Hematopoietic multipotent progenitor cell treated with erythropoietin and hydrocortisone succinate and interleukin-3 and kit ligand, for 17 days (in vitro differentiated cells): ENCODE results near the gene NRIP2.

ENCODE experiments used
- DNase-seq: peaks from one replicate; pipeline ENCODE4 v3.0.0-alpha.2; 2015; ENCODE audit warnings: low spot score

NRIP2 gene

DNA sequence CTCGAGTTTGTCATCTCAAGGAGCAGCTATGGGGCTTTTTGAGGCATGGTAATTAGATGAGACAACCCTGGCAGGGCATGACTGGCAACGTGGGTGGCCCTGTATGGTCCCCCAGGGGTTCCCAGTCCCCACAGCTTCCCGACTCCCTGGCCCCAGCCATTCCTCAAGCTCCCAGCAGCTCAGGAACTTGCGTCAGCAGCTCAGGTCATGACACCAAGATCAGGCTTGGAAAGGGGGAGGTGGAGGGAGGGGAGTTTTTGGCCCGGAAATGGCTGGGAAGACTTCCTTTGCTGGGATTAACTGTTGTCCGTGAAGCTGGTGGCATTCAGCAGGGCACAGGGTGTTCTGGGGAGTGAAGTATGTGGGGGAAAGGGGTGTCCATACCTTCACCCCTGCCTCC, 10.4 kb upstream of the NRIP2 start:
- no peak for DNase-seq

DNA sequence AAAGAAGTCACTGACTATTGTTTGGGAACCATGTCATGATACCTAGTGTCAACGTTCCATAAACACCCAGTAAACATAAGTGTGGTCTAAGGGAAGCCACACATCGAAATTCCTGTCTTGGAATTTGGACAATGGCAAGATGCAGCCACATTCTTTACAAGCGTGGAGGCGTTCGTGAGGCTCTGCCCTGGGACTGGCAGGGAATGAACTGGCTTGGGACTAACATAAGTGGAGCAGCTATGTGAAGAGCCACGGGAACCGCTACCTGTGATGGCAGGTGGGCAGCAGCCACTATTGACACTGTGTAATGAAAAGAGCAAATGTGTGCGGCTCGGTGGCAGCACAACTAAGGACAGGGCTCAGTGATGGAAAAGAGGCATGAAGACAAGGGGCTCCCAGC, 10.0 kb upstream of the NRIP2 start:
- no peak for DNase-seq

DNA sequence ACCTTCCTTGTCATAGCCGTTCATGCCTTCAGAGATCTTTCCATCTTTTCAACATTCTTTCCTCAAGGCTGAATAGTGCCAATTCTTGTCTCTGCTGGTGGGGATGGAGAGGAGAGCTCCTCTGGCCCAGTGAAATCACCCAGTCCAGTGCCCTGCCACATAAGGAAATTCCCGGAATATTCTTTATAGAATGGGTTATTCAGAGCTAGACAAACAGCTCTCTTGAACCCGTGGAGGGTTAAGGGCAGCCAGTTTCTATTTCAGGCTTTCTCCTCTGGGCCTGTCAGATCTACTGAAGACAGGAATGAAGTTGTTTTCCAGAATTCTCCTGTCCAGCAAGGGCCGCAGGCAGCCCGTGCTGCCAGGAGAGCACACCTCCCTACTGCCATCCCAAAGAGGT, 8.1 kb upstream of the NRIP2 start:
- no peak for DNase-seq

DNA sequence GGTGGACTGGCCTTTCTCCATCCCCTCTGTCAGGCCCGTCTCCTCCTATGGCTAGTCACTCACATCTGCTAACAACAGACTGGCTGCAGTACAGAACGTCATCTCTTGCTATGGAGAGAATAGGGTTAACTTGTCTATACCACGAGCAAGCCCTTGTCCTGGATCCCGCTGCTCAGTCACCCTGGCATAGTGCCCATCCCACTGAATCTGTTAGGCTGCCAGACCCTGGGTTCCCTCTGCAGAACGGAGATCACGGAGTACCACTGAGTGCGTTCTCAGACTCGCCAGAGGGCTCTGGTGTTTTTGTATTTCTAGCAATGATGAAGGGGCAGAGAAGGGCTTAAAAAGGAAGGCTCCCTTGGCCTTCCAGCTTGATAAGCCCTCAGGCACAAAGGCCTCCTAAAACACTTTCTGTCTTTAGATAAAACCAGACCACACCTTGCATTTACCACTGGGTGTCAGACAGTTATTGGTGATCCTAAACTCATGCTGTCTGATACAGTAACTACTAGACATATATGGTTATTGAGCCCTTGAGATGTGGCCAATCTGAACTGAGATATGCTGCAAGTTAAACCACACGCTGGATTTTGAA, 6.3 kb upstream of the NRIP2 start:
- DNase-seq, result peak; percentile 15

DNA sequence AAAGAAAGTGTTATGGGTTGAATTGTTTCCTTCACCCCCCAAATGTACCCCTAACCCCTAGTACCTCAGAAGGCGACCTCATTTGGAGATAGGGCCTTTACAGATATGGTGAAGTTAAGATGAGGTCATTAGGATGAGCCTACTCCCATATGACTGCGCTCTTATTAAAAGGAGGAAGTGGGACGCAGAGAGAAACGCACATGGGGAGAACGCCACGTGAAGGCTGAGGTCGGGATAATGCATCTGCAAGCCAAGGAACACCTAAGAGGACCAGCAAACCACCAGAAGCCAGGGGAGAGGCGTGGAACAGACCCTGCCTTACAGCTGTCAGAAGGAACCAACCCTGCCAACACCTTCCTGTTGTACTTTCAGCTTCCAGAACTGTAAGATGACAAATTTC, 1.7 kb upstream of the NRIP2 start:
- DNase-seq, result no peak

DNA sequence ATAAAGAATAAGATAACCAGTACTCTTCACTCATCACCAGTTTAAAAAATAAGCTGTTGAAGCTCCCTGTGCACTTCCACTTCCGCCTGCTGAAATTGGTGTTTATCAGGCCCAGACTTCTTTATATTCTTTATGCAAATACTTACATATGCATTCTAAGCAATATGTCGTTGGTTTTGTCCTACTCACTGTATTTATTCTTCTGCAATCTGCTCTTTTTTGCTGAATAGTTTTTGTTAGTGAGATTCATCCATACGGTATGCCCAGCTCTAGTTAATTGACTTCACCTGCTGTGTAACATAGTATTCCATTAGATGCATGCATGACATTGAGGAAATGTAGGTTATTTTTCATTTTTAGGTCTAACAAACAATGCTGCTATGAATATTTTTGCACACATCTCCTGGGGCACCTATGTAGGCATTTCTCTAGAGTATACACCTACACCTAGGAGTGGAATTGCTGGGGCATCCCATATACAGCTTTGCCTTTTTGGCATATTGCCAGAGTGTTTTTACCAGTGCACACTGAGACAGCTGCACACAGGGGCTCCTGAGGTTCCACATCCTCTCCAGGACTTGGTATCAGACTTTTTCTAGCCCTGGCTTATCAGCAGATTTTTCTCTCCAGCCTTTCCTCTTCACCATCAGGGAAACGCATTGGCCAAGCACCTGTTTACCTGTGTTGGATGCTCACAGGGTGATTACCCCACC, 1.0 kb upstream of the NRIP2 start:
- DNase-seq, result no peak

DNA sequence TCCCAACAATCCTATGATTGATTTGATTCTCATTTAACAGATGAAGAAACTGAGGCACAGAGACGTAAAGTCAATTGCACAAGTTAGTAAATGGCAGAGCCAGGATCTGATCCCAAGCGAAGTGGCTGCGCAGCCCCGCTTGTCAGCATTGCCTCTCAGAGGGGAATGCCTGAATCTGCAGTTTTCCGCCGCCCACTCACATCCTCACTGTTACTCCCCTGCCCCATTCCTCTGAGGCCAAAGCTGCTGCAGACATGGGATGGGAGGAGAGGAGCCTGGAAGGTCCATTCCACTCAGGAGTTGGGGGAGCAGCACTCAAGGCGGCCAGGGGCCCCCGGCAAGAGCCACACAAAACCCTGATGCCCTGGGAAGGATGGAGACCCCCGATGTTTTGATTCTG, 1.0 kb downstream of the NRIP2 start:
- DNase-seq, result no peak

DNA sequence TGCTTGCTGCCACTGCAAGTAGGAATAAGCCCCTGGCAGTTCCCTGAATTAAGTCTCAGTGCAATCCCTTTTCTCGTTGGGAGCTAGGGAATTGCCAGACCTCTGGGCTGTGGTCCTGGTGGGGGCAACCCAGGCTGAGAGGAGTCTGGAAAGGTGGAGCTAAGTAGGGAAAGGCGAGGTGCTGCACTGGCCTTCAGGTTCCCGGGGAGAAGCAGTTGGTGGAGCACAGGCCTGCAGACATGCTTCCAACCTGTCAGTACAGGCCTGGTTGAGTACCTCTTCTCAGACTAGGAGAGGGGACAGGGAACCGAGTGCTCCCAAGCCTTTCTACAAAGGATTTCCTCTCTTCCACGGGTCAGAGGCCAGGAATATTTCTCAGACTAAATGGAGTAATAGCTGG, 1.5 kb downstream of the NRIP2 start:
- DNase-seq, result no peak

DNA sequence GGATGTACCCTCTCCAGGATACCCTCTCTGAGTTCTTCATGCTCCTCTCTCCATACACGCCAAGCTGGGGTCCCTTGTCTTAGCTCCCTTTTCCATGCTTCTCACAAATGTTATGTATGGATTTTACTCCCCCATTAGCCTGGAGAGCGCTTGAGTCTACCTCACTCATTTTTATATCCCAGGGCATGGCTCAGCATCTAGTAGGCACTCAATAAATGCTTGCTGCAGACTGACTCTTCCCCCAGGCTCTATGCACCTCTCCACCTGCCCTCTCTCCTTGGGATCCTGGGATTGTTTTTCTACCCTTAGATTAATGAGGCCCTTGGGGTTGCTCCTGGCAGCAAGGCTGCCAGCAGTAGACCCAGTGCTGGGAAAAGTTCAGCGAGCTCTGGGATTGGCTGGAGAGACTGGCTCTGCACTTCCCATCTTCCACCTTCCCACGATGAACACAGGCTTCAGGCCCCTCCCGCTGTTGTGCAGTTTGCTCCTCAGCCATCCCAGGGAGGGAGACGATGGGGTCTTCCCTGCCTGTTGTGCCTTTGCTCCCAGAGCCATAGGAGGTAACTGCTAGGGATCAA, 2.2 kb downstream of the NRIP2 start:
- DNase-seq, result no peak

DNA sequence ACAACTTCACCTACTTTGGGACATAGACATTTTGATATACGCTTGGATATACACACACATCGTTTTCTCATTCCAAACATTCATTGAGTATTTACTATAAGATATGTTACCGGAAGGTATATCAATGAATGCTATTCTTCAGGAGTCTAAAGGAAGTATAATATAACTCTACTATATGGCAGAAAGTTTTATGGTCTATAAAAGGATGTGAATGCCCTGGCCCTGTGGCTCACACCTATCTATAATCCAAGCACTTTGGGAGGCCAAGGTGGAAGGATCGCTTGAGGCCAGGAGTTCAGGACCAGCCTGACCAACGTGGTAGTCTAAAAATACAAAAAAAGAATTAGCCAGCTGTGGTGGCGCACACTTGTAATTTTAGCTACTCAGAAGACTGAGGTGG, 5.6 kb downstream of the NRIP2 start:
- DNase-seq, result no peak

DNA sequence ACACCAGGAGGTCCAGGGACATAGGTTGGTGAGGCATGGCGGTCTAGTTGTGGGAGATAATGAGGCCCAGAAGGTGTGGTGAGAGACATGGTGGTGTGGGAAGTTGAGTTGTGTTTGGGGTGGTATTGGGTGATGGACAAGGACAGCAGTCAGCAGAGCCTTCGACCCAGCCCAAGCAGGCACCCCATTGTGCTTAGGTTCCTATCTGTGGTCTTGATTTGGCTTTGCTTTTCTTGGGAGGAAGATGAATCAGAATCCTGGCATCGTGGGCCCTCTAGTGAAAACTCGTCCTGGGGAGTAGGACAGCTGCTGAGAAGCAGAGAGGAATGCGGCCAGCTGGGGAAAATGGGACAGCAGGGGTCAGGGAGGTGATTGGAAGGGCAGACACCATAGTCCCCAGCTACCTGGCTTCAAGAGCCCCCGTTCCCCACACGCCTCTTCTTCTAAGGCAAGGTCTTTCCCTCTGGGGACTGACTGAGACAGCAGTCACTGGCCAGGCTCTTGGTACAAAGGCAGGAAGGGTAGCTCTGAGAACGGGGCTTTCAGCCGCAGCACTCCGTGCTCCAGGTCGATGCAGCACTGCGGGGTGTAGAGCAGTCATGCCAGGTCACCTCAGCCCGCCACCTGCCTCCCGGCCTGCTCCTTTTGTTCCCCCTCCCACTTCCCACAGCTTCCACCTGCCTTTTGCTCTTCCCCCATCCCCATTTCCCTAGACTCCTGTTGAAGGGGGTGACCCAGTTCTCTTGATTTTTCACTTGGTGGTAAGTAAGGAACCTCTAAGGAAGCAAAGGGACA, 7.9 kb downstream of the NRIP2 start:
- DNase-seq, result no peak

DNA sequence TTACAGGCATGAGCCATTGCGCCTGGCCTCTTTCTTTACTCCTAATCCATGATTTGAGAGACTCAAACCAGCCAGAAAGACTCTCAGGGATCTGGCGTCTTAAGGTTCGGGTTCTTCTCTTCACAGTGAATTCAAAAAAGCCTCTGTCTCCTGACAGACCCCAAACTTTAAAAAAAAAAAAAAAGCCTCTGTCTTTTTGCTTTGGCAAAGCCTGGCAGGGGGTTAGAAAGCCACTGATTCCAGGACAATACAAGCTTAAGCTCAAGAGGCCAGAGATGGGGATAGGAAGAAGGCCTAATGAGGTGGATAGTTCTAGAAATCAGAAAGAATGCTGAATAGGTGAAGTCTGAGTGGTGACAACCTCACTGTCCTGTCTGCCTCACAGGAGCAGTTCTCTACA, 8.8 kb downstream of the NRIP2 start:
- no peak for DNase-seq

DNA sequence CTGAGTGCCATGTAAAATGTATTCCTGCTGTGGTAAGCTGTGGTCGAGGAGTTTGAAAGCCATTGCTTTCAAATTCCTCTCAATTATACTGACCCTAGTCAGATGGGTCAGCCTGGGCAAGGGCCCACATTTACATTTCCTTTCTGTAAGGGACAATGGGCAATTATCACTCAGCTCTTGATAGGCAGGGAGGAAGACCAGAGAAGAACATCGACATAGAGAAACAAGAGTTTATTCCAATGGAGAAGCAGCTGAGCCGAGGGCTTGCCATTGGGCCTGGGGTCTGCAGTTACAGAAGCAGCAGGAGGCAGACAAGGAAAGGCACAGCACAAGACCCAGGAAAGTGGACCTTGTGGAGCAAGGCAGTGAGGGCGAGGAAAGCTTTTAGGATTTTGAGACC, 9.7 kb downstream of the NRIP2 start:
- no peak for DNase-seq

DNA sequence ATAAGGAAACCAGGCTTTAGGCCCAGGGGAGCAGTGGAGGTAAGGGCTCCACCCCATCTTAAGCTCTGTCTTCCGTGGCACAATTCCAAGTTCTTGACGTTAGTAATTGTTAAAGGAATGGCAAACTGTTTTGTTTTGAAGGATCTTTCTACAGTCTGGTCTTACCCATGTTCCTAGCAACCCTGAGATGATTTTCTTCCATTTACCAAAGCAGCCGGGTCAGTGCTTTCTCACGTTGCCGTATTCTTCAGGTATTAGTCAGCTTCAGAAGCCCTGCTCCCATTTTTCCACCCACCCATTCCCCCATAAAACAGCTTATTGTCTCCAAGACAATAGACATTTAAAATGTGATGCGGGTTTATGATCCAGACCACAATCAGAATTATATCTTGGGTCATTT, 10.3 kb downstream of the NRIP2 start:
- no peak for DNase-seq

DNA sequence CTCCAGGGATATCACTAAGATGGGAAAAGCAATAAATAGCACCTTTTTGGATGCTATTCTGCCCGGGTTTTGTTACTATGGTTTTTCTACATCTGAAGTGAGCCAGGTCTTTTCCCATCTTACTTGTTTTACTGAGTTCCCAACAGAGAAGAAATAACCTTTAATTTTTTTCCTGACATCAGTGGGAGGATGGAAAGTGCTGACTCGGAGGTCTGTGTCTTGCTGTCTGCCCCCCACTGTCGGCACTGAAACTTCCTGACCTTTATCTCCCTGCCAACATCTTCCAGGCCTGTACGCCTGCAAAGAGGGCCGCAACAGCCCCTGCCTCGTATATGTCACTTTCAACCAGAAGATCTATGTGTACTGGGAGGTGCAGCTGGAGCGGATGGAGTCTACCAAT, 11.4 kb downstream of the NRIP2 start:
- no peak for DNase-seq

DNA sequence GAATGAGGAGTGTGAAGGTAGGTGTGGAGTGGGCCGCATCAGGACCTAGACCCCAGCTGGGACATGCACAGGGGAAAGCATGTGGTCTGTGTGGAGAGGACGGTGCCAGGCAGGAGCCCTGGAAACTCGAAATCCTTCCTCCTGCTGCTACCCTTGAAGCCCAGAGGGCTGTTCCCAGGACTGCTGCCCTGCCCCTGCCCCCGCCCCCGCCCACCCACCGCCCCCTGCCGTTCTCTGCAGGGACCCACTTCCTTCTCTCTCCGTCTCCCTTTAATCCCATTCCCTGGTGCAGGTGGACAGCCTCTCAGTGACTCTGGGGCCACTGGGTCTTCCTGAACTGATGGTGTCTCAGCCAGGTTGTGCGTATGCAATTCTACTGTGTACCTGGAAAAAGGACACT, 14.4 kb downstream of the NRIP2 start:
- no peak for DNase-seq

DNA sequence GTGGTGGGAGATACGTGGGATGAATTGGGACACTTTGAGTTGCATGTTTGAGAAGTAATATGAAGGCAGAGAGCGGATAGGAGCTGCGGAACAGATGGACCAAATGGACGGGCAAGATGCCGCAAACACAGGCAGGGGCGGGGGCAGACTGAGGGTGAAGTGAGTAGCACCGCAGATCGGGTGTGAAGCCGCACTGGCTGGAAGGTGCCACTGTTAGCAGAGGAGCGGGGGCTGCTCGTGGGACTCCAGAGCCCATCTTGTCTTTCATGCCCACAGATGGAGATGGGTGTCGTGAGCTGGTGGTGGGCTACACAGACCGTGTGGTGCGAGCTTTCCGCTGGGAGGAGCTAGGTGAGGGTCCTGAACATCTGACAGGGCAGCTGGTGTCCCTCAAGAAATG, 15.0 kb downstream of the NRIP2 start:
- DNase-seq, result no peak

DNA sequence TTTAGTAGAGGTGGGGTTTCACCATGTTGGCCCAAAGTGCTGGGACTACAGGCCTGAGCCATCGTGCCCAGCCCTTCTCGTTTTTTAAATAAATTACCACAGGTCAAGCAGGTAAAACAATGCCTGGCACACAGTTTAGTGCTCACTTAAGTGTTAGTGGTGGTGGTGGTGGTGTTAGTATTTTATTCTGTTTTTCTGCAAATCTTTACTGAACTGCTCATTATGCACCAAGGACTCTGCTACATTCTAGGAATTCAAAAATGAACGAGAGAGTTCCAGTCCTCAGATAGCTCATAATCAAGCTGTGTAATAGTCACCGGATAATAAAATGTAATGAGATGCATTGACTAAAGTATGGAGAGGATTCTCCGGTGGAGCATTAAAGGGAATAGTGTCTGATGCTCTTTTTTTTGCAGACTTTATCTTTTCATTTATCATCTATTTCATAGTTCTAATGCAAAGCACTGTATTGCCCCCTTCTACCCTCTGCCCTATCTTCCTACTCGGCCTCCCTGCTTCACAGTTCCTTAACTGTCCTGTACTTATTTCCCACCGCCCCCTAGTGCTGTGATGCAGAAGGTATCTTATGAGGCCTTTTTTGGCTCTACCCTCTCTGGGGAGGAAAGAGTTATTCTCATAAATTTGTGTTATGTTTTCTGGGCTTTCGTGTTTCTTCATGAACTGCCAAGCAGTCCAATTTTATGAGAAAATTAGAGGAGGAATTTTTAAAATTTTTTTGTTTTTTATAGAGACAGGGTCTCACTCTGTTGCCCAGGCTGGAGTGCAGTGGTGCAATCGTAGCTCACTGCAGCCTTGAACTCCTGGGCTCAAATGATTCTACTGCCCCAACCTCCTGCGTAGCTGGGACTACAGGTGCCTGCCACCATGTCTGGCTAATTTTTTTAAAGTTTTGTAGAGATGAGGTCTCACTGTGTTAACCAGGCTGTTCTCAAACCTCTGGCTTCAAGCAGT, 21.3 kb downstream of the NRIP2 start:
- peak; percentile 68 for DNase-seq

DNA sequence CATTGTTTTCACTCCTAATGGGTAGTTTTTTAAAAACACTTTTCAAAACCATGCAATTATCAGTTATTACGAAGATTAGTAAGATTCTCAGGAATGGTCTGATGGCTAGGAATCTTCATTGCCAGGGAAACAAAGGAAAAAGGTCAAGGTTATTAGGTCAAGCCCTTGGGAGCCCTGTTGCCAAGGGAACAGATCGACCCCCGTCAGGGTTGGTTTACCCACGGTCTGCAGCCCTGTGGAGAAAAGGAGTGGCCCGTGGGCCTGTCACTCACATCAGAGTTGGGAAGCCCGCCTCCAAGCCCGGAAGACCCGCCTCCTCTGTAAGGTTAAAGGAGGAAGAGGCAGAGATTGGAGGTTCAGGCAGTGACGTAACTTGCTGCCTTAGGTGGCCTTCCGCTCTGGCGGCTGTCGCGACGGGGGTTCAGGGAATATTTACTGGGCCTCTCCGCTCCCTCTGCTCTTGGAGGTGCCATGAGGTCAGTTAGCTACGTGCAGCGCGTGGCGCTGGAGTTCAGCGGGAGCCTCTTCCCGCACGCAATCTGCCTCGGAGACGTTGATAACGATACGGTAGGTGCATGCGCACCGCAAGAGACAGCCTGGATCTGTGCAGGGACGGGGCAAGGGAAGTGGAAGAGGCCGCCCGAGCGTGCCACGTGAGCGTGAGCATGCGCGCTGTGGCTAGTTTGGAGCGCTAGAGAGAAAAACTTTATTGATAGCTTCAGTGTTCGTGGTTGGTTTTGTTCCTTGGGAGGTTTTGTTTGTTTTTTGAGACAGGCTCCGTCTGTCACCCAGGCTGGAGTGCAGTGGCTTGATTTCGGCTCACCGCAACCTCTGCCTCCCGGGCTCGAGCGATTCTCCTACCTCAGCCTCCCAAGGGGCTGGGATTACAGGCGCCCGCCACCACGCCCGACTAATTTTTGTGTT, 22.3 kb downstream of the NRIP2 start, which contains the start of gene ITFG2:
Gene ITFG2 (plus strand): TSS at position 379 of the 924 bp plus-strand sequence. CDS start 93 bp downstream, at position 472.
- DNase-seq, result peak; percentile 95

DNA sequence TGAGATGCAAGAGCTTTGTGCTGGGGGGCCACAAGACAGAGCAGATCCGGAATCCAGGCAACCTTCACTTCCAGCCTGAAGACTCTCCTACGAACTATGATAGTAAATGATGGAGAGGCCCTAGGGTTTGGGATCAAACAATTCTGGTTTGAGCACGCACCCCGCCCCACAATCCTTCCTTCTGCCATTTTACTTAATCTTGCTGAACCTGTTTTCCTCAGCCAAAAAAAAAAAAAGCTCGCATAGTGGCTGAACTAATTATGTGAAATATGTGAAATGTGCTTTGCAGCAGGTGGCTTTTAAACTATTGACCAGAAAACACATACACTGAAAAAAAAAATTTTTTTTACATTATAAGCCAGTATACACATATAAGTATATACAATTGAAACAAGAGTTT, 23.0 kb downstream of the NRIP2 start:
- DNase-seq, result no peak

DNA sequence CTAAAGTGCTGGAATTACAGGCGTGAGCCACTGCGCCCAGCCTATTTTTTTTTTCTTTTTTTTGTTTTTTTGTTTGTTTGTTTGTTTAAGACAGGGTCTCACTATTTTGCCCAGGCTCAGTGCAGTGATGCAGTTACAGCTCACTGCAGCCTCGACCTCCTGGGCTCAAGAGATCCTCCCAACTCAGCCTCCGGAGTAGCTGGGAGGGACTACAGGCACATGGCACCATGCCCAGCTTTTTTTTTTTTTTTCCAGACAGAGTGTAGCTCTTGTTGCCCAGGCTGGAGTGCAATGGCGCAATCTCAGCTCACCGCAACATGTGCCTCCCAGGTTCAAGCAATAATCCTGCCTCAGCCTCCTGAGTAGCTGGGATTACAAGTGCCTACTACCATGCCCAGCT, 28.1 kb downstream of the NRIP2 start:
- DNase-seq, result no peak
